HepG2 (cell line): ENCODE measurements around the gene GNA15. TPM values are rescaled to one million over a fixed set of nuclear protein-coding genes. Genes with fewer than 3 reads are reported as not detected.

Experiments used
- ATAC-seq: fragments of 200-7000 bp; cut with Tn5 transposase; 3 replicates; pipeline ENCODE4 v1.9.1; 2020; ENCODE audit warnings: mild to moderate bottlenecking, moderate library complexity
- BruUV-seq: library from RNA; stranded (reverse); fragments of 400-500 nt; replicated peaks from 2 replicates; lab custom pipeline; 2021; lab: Mats Ljungman, UMichigan
- CTCF ChIA-PET: fragments of 300-600 bp; formaldehyde crosslinking; extraction: SDS; loops from one replicate; lab custom pipeline; 2021; ENCODE audit warnings: low total read pairs, inconsistent platforms, low intra/inter-chr PET ratio; lab: Yijun Ruan, JAX
- POLR2A ChIA-PET: fragments of 350-600 bp; sonication (Branson Sonifier 250); formaldehyde crosslinking; loops from one replicate; lab custom pipeline; 2020; ENCODE audit warnings: antibody characterized with exemption, inconsistent platforms; lab: Yijun Ruan, JAX
- DNase-seq: peaks from one replicate; pipeline ENCODE4 v3.0.0-alpha.2; 2015; ENCODE audit warnings: low spot score
- FAIRE-seq: peaks from 3 replicates; lab custom pipeline; 2011; peaks lifted over from hg19 to GRCh38; lab: Jason Lieb, UNC
- H2AFZ ChIP-seq: one replicate; pipeline ENCODE4 v1.6.1; 2011; ENCODE audit warnings: low read length, inconsistent platforms
- H3K27ac ChIP-seq: fragments of 300-600 bp; 3 replicates; pipeline ENCODE4 v1.8.0; 2011; ENCODE audit warnings: mixed run types, mild to moderate bottlenecking, mixed read lengths, low read length, inconsistent platforms; ENCODE audit not compliant: insufficient read depth; ENCODE audit errors: extremely low read length
- H3K27me3 ChIP-seq, 2 experiments: fragments of 200-600 bp in 1 of 2; 2 replicates in 1 of 2; 3 replicates in 1 of 2; pipeline versions ENCODE4 v1.6.0 to v1.8.0; 2011; ENCODE audit warnings: low read length in 2 of 2, mild to moderate bottlenecking in 2 of 2, moderate library complexity in 2 of 2, inconsistent platforms in 1 of 2; ENCODE audit not compliant: insufficient read depth in 2 of 2, control insufficient read depth in 1 of 2
- H3K36me3 ChIP-seq, 2 experiments: fragments of 200-600 bp in 1 of 2; replicated peaks in 1 of 2; 2 replicates in 1 of 2; 3 replicates in 1 of 2; pipeline versions ENCODE4 v1.5.1 to v1.8.0; 2011; ENCODE audit warnings: low read length in 2 of 2, inconsistent platforms in 1 of 2; ENCODE audit not compliant: insufficient read depth in 2 of 2, control insufficient read depth in 1 of 2
- H3K4me1 ChIP-seq: 2 replicates; pipeline ENCODE4 v1.5.1; 2012; ENCODE audit warnings: low read length, inconsistent platforms; ENCODE audit not compliant: insufficient read depth
- H3K4me2 ChIP-seq: 2 replicates; pipeline ENCODE4 v1.6.0; 2011; ENCODE audit warnings: low read depth, low read length, inconsistent platforms
- H3K4me3 ChIP-seq, 3 experiments: fragments of 200-600 bp in 1 of 3; sonication (generic), shearing (Covaris generic) in 1 of 3; replicated peaks in 1 of 3; 2 replicates each; pipeline ENCODE4 v1.5.1; 2011 to 2016; ENCODE audit warnings: low read length in 3 of 3, inconsistent platforms in 2 of 3, low read depth in 2 of 3, mild to moderate bottlenecking in 2 of 3, control low read depth in 1 of 3, mixed read lengths in 1 of 3; ENCODE audit not compliant: insufficient read depth in 1 of 3
- H3K79me2 ChIP-seq: one replicate; pipeline ENCODE4 v1.6.1; 2011; ENCODE audit warnings: low read length, inconsistent platforms; ENCODE audit not compliant: insufficient read depth
- H3K9ac ChIP-seq: 2 replicates; pipeline ENCODE4 v1.6.0; 2011; ENCODE audit warnings: mild to moderate bottlenecking, low read depth, low read length, inconsistent platforms; ENCODE audit not compliant: insufficient read depth
- H3K9me3 ChIP-seq: 2 replicates; pipeline ENCODE4 v1.5.1; 2012; ENCODE audit warnings: mild to moderate bottlenecking, low read length
- H4K20me1 ChIP-seq: 2 replicates; pipeline ENCODE4 v1.6.0; 2011; ENCODE audit warnings: inconsistent platforms, mild to moderate bottlenecking, low read length, moderate library complexity; ENCODE audit not compliant: insufficient read depth
- ATF4 ChIP-seq, 2 experiments: fragments of 450-650 bp in 1 of 2; sonication (generic) in 1 of 2; formaldehyde crosslinking; IDR thresholded peaks; 2 replicates each; pipeline versions ENCODE4 v1.5.0 to v1.8.0; 2020 to 2022; ENCODE audit warnings: mild to moderate bottlenecking in 1 of 2, missing genetic modification reagents in 1 of 2
- BRF2 ChIP-seq: sonication (generic); formaldehyde crosslinking; IDR thresholded peaks from 2 replicates; pipeline ENCODE4 v1.8.1; 2022; ENCODE audit warnings: mild to moderate bottlenecking, missing genetic modification reagents
- DNMT1 ChIP-seq: sonication (generic); formaldehyde crosslinking; IDR thresholded peaks from 2 replicates; pipeline ENCODE4 v1.5.1; 2020; ENCODE audit warnings: mild to moderate bottlenecking, missing genetic modification reagents
- ETV6 ChIP-seq: sonication (generic); formaldehyde crosslinking; conservative IDR thresholded peaks from 2 replicates; pipeline ENCODE4 v1.4.0; 2020; ENCODE audit warnings: missing genetic modification reagents
- FOXO1 ChIP-seq: sonication (generic); formaldehyde crosslinking; IDR thresholded peaks from 2 replicates; pipeline ENCODE4 v1.4.0; 2020; ENCODE audit warnings: missing genetic modification reagents
- GMEB2 ChIP-seq: IDR thresholded peaks from 2 replicates; pipeline ENCODE4 v1.6.1; 2016; ENCODE audit warnings: missing biosample characterization, missing genetic modification reagents, low read depth
- MXD3 ChIP-seq: IDR thresholded peaks from 2 replicates; pipeline ENCODE4 v1.6.1; 2016; ENCODE audit warnings: mild to moderate bottlenecking, missing biosample characterization, missing genetic modification reagents
- MXI1 ChIP-seq: IDR thresholded peaks from 3 replicates; pipeline ENCODE4 v1.6.1; 2012; ENCODE audit warnings: low read depth, low read length, inconsistent platforms, borderline replicate concordance
- TEF ChIP-seq: sonication (generic); formaldehyde crosslinking; IDR thresholded peaks from 2 replicates; pipeline ENCODE4 v1.5.0; 2020; ENCODE audit warnings: missing genetic modification reagents
- TRIM24 ChIP-seq: sonication (generic); formaldehyde crosslinking; IDR thresholded peaks from 2 replicates; pipeline ENCODE4 v1.8.0; 2022; ENCODE audit warnings: mild to moderate bottlenecking, missing genetic modification reagents
- U2AF1 ChIP-seq: fragments of 200-400 bp; formaldehyde crosslinking; optimal IDR thresholded peaks from 2 replicates; pipeline ENCODE3; 2017; ENCODE audit warnings: mild to moderate bottlenecking, low read depth, low read length
- ZNF180 ChIP-seq: sonication (generic); formaldehyde crosslinking; IDR thresholded peaks from 2 replicates; pipeline ENCODE4 v1.4.0; 2020; ENCODE audit warnings: low read depth, missing genetic modification reagents, borderline replicate concordance
- ZNF256 ChIP-seq: sonication (generic); formaldehyde crosslinking; conservative IDR thresholded peaks from 2 replicates; pipeline ENCODE4 v1.4.0; 2020; ENCODE audit warnings: missing genetic modification reagents
- ZNF292 ChIP-seq: sonication (generic); formaldehyde crosslinking; IDR thresholded peaks from 2 replicates; pipeline ENCODE4 v1.8.1; 2022; ENCODE audit warnings: mild to moderate bottlenecking, low read depth, missing genetic modification reagents, borderline replicate concordance
- ZNF496 ChIP-seq: sonication (generic); formaldehyde crosslinking; IDR thresholded peaks from 2 replicates; pipeline ENCODE4 v1.8.1; 2023; ENCODE audit warnings: mild to moderate bottlenecking, moderate library complexity, missing genetic modification reagents; ENCODE audit not compliant: insufficient replicate concordance
- ZNF563 ChIP-seq: sonication (generic); formaldehyde crosslinking; IDR thresholded peaks from 2 replicates; pipeline ENCODE4 v1.8.0; 2022; ENCODE audit warnings: mild to moderate bottlenecking, moderate library complexity, missing genetic modification reagents
- ZNF691 ChIP-seq: sonication (generic); formaldehyde crosslinking; IDR thresholded peaks from 2 replicates; pipeline ENCODE4 v1.4.0; 2020; ENCODE audit warnings: missing genetic modification reagents, low read depth, mild to moderate bottlenecking, borderline replicate concordance
- ZNF740 ChIP-seq: sonication (generic); formaldehyde crosslinking; IDR thresholded peaks from 2 replicates; pipeline ENCODE4 v1.4.0; 2020; ENCODE audit warnings: missing genetic modification reagents
- WGBS: methylation state at CpG from one replicate; pipeline ENCODE4 v1.1.6; 2017; ENCODE audit warnings: low lambda C conversion rate; 5-methylcytosine and 5-hydroxymethylcytosine counted together
- in situ Hi-C: cut with HindIII; loops from 2 replicates; pipeline ENCODE4 v1.10.0; 2017; ENCODE audit warnings: low pct_unique_long_range_greater_than_20kb; ENCODE audit not compliant: extremely low pct_ligation_motif_present
- intact Hi-C: fragments of 100-400 bp; cut with micrococcal nuclease; formaldehyde crosslinking; loops from one replicate; pipeline ENCODE4 v1.10.0; 2022; ENCODE audit not compliant: unreplicated experiment
- polyA plus RNA-seq, 8 experiments: library from polyadenylated mRNA; depleted of rRNA in 3 of 8; stranded (reverse) in 7 of 8; unstranded in 1 of 8; fragments of >200 nt; fragmentation: Illumina TruSeq in 4 of 8; extraction: Trizol in 4 of 8; gene quantifications; 2 replicates each; pipeline versions ENCODE4 v1.2.1 to v1.2.3, GENCODE V29; 2011 to 2016; ENCODE audit warnings: low read depth in 4 of 8, missing spikeins in 1 of 8, mixed read lengths in 1 of 8; ENCODE audit not compliant: insufficient read depth in 1 of 8
- total RNA-seq, 5 experiments: library from RNA; depleted of rRNA; stranded (reverse); fragments of >200 nt; fragmentation: Illumina TruSeq; extraction: Trizol; gene quantifications; 2 replicates each; pipeline ENCODE4 v1.2.3, GENCODE V29; 2016; ENCODE audit warnings: low read depth in 1 of 5

The GNA15 gene
- total and polyA plus RNA-seq, 2 of the 13 experiments (the other 11 are each of a cell fraction or from before 2014, with no cell fraction given) = not detected

- DNase-seq = peak; percentile 29
- Histone ChIP-seq H4K20me1 (no peaks in the 10 kb centered on the region; the same call in 1 of the 2 replicates), H3K4me2 (no peak overlapping the region), H3K9ac (no peak overlapping the region), H3K9me3 (no peaks in the 10 kb centered on the region), H3K36me3 (peaks cover 5 to 8% of the 10 kb centered on the region in 2 experiments; a peak in 4 of 5 replicates), H3K79me2 (no peaks in the 10 kb centered on the region), H3K4me1 (peaks cover 12% of the 10 kb centered on the region), H2AFZ (no peak overlapping the region), H3K27ac (no peak overlapping the region), H3K27me3 (no peaks in the 10 kb centered on the region), H3K4me3 (no peak overlapping the region)
- peak; percentile 83 for ATAC-seq
- POLR2A ChIA-PET = no interaction called here
- FAIRE-seq = no peak
- no TSS peak for BruUV-seq
- intact Hi-C loops (no loop called here), in situ Hi-C loops (no loop called here)
- 64% methylated on average over 12 of the region's 20 CpGs for WGBS
- CTCF ChIA-PET = interaction anchor here (1.1 kb wide), 1 partner anchor 249 kb away, joined by 3 read pairs; no protein-coding TSS in a partner anchor
- TF ChIP-seq DNMT1 (no peak), MXD3 (CRISPR knock-in tag) (no peak), FOXO1 (CRISPR knock-in tag) (no peak), ZNF496 (CRISPR knock-in tag) (no peak), TRIM24 (no peak), ETV6 (CRISPR knock-in tag) (no peak), MXI1 (no peak), BRF2 (no peak), ZNF563 (CRISPR knock-in tag) (no peak), GMEB2 (CRISPR knock-in tag) (no peak), ZNF691 (CRISPR knock-in tag) (no peak; the same call in 1 of the 2 replicates), ZNF180 (CRISPR knock-in tag) (no peak), ATF4 (CRISPR knock-in tag; IDR thresholded peaks at IDR 0.05) (no peak), TEF (CRISPR knock-in tag) (no peak), ZNF292 (CRISPR knock-in tag) (no peak), ZNF740 (CRISPR knock-in tag) (0 out of 2 replicates have a peak, but pooled peaks have one; percentile 19), U2AF1 (no peak), ZNF256 (CRISPR knock-in tag) (no peak)
These were observed 74.6 kb downstream of the GNA15 start for GRCh38 chr19:3210347-3211017.
